ENCODE data around the gene PRKCSH.
"Not testable (repeated sequence)": the region's sequence is repeated elsewhere in the genome, so short reads cannot be mapped to it uniquely, and the experiment has no call there.

PRKCSH gene

GRCh38 chr19:11405846-11406643, 29.4 kb upstream of the PRKCSH start:
- WGBS = 33% methylated on average over 43 of the region's 44 CpGs
- Histone ChIP-seq H3K27ac (ENCODE audit: low read depth, low read length) (no peak overlapping the region), H3K9ac (ENCODE audit: low read depth, low read length) (no peak overlapping the region), H3K4me1 (ENCODE audit: insufficient read depth, low read length) (no peaks in the 10 kb centered on the region), H3K4me3 (ENCODE audit: low read length) (no peak overlapping the region; the same call in 1 of the 2 replicates), H3K9me3 (ENCODE audit: insufficient read depth, low read depth, low read length) (no peaks in the 10 kb centered on the region), H3K27me3 (ENCODE audit: insufficient read depth, low read length) (no peaks in the 10 kb centered on the region), H3K36me3 (ENCODE audit: insufficient read depth, low read length) (peaks cover 21% of the 10 kb centered on the region)

GRCh38 chr19:11406703-11407236, 28.7 kb upstream of the PRKCSH start:
- peaks cover 23% of the 10 kb centered on the region for H3K36me3 ChIP-seq (ENCODE audit: insufficient read depth, low read length)
- not testable (repeated sequence) for H3K27me3 ChIP-seq (ENCODE audit: insufficient read depth, low read length); H3K4me3 ChIP-seq (ENCODE audit: low read length); H3K9ac ChIP-seq (ENCODE audit: low read depth, low read length); H3K9me3 ChIP-seq (ENCODE audit: insufficient read depth, low read depth, low read length); H3K27ac ChIP-seq (ENCODE audit: low read depth, low read length); H3K4me1 ChIP-seq (ENCODE audit: insufficient read depth, low read length)
- WGBS = 81% methylated on average over 12 of the region's 12 CpGs

- no peaks in the 10 kb centered on the region for H3K27me3 ChIP-seq (ENCODE audit: insufficient read depth, low read length)
- H3K9ac ChIP-seq (ENCODE audit: low read depth, low read length) = no peak overlapping the region
- 95% methylated on average over 4 of the region's 4 CpGs for WGBS
- H3K4me3 ChIP-seq (ENCODE audit: low read length) = no peak overlapping the region
- H3K27ac ChIP-seq (ENCODE audit: low read depth, low read length) = no peak overlapping the region
- H3K9me3 ChIP-seq (ENCODE audit: insufficient read depth, low read depth, low read length) = no peaks in the 10 kb centered on the region
- no peaks in the 10 kb centered on the region for H3K4me1 ChIP-seq (ENCODE audit: insufficient read depth, low read length)
- peaks cover 18% of the 10 kb centered on the region for H3K36me3 ChIP-seq (ENCODE audit: insufficient read depth, low read length)
Measured at GRCh38 chr19:11408591-11408990, 26.8 kb upstream of the PRKCSH start.

GRCh38 chr19:11410682-11411081, 24.8 kb upstream of the PRKCSH start:
- peaks cover 12% of the 10 kb centered on the region for H3K36me3 ChIP-seq (ENCODE audit: insufficient read depth, low read length)
- no peaks in the 10 kb centered on the region for H3K4me1 ChIP-seq (ENCODE audit: insufficient read depth, low read length)
- no peak overlapping the region for H3K27ac ChIP-seq (ENCODE audit: low read depth, low read length)
- no peaks in the 10 kb centered on the region for H3K9me3 ChIP-seq (ENCODE audit: insufficient read depth, low read depth, low read length)
- H3K4me3 ChIP-seq (ENCODE audit: low read length) = no peak overlapping the region
- whole genome bisulfite sequencing = 73% methylated on average over 8 of the region's 8 CpGs
- H3K9ac ChIP-seq (ENCODE audit: low read depth, low read length) = no peak overlapping the region
- H3K27me3 ChIP-seq (ENCODE audit: insufficient read depth, low read length) = no peaks in the 10 kb centered on the region

- Histone ChIP-seq H3K27ac (ENCODE audit: low read depth, low read length) (no peak overlapping the region), H3K9me3 (ENCODE audit: insufficient read depth, low read depth, low read length) (no peaks in the 10 kb centered on the region), H3K9ac (ENCODE audit: low read depth, low read length) (no peak overlapping the region), H3K4me1 (ENCODE audit: insufficient read depth, low read length) (peaks cover 3% of the 10 kb centered on the region; the same call in 1 of the 2 replicates), H3K27me3 (ENCODE audit: insufficient read depth, low read length) (peaks cover 20% of the 10 kb centered on the region), H3K4me3 (ENCODE audit: low read length) (no peak overlapping the region), H3K36me3 (ENCODE audit: insufficient read depth, low read length) (peaks cover 11% of the 10 kb centered on the region)
- WGBS = 90% methylated on average over 2 of the region's 2 CpGs
Measured at GRCh38 chr19:11414544-11414943, 20.9 kb upstream of the PRKCSH start.

- Histone ChIP-seq H3K27me3 (ENCODE audit: insufficient read depth, low read length) (peaks cover 39% of the 10 kb centered on the region), H3K4me3 (ENCODE audit: low read length) (no peak overlapping the region), H3K4me1 (ENCODE audit: insufficient read depth, low read length) (peaks cover 4% of the 10 kb centered on the region; the same call in 1 of the 2 replicates), H3K9me3 (ENCODE audit: insufficient read depth, low read depth, low read length) (no peaks in the 10 kb centered on the region), H3K27ac (ENCODE audit: low read depth, low read length) (no peak overlapping the region), H3K36me3 (ENCODE audit: insufficient read depth, low read length) (peaks cover under 1% of the 10 kb centered on the region; the same call in 1 of the 2 replicates), H3K9ac (ENCODE audit: low read depth, low read length) (no peak overlapping the region)
- 93% methylated on average over 12 of the region's 17 CpGs for WGBS
Measured at GRCh38 chr19:11416346-11417052, 18.9 kb upstream of the PRKCSH start.

GRCh38 chr19:11418094-11418548, 17.3 kb upstream of the PRKCSH start:
- H3K27ac ChIP-seq (ENCODE audit: low read depth, low read length) = no peak overlapping the region; the same call in 1 of the 2 replicates
- 3% methylated on average over 12 of the region's 16 CpGs for whole genome bisulfite sequencing
- H3K9me3 ChIP-seq (ENCODE audit: insufficient read depth, low read depth, low read length) = no peaks in the 10 kb centered on the region
- H3K4me3 ChIP-seq (ENCODE audit: low read length) = peak overlapping the region; percentile 88
- peaks cover 56% of the 10 kb centered on the region for H3K27me3 ChIP-seq (ENCODE audit: insufficient read depth, low read length)
- H3K4me1 ChIP-seq (ENCODE audit: insufficient read depth, low read length) = peaks cover 4% of the 10 kb centered on the region; the same call in 1 of the 2 replicates
- peak overlapping the region; percentile 42; the same call in 1 of the 2 replicates for H3K9ac ChIP-seq (ENCODE audit: low read depth, low read length)
- no peaks in the 10 kb centered on the region for H3K36me3 ChIP-seq (ENCODE audit: insufficient read depth, low read length)

GRCh38 chr19:11418549-11419506, 16.6 kb upstream of the PRKCSH start, which contains the start of gene RGL3:
Gene RGL3, minus strand, starts transcription at chr19:11419314. Its CDS starts 36 bp downstream, at chr19:11419278.
- Histone ChIP-seq H3K9me3 (ENCODE audit: insufficient read depth, low read depth, low read length) (no peaks in the 10 kb centered on the region), H3K27ac (ENCODE audit: low read depth, low read length) (peak within 1 kb of the TSS; percentile 63; the same call in 1 of the 2 replicates), H3K27me3 (ENCODE audit: insufficient read depth, low read length) (peaks cover 63% of the 10 kb centered on the region), H3K4me1 (ENCODE audit: insufficient read depth, low read length) (peaks cover 4% of the 10 kb centered on the region; the same call in 1 of the 2 replicates), H3K36me3 (ENCODE audit: insufficient read depth, low read length) (no peaks in the 10 kb centered on the region), H3K9ac (ENCODE audit: low read depth, low read length) (peak within 1 kb of the TSS; percentile 68; the same call in 1 of the 2 replicates), H3K4me3 (ENCODE audit: low read length) (peak within 1 kb of the TSS; percentile 88)
- WGBS = under 1% methylated on average over 72 of the region's 72 CpGs

- peaks cover 4% of the 10 kb centered on the region; the same call in 1 of the 2 replicates for H3K4me1 ChIP-seq (ENCODE audit: insufficient read depth, low read length)
- no peaks in the 10 kb centered on the region for H3K36me3 ChIP-seq (ENCODE audit: insufficient read depth, low read length)
- peaks cover 71% of the 10 kb centered on the region for H3K27me3 ChIP-seq (ENCODE audit: insufficient read depth, low read length)
- 5% methylated on average over 41 of the region's 46 CpGs for WGBS
- peak overlapping the region; percentile 54 for H3K4me3 ChIP-seq (ENCODE audit: low read length)
- H3K27ac ChIP-seq (ENCODE audit: low read depth, low read length) = no peak overlapping the region
- no peak overlapping the region for H3K9ac ChIP-seq (ENCODE audit: low read depth, low read length)
- H3K9me3 ChIP-seq (ENCODE audit: insufficient read depth, low read depth, low read length) = no peaks in the 10 kb centered on the region
Measured at GRCh38 chr19:11420429-11421370, 14.7 kb upstream of the PRKCSH start.

Data from HUES64 (cell line).